Testis (tissue), 5 donors: ENCODE results near the gene PIGW. TPM values are rescaled to one million over a fixed set of nuclear protein-coding genes. Genes with fewer than 3 reads are reported as not detected.

Experiments
- DNase-seq: peaks from one replicate; pipeline ENCODE4 v3.0.0-alpha.2; 2019
- H3K27ac ChIP-seq, 2 donors: fragments of 200-600 bp; sonication (generic); one replicate each; pipeline ENCODE4 v1.5.1; 2019
- H3K27me3 ChIP-seq: fragments of 200-600 bp; sonication (generic); one replicate; pipeline ENCODE4 v1.5.1; 2019
- H3K36me3 ChIP-seq: fragments of 200-600 bp; sonication (generic); one replicate; pipeline ENCODE4 v1.5.1; 2017; ENCODE audit warnings: low read depth; ENCODE audit errors: missing control alignments
- H3K4me1 ChIP-seq: fragments of 200-600 bp; sonication (generic); one replicate; pipeline ENCODE4 v1.5.1; 2019
- H3K4me3 ChIP-seq, 2 donors: fragments of 200-600 bp; sonication (generic); one replicate each; pipeline ENCODE4 v1.5.1; 2017 to 2019
- H3K9me3 ChIP-seq: fragments of 200-600 bp; sonication (generic); one replicate; pipeline ENCODE4 v1.5.1; 2017
- POLR2A ChIP-seq: fragments of 450-650 bp; IDR thresholded peaks from one replicate; pipeline ENCODE4 v1.6.1; 2017; ENCODE audit warnings: antibody characterized with exemption, mild to moderate bottlenecking, moderate library complexity
- WGBS, 2 donors: methylation state at CpG; one replicate each; pipeline ENCODE4 v1.1.5; 2018; 5-methylcytosine and 5-hydroxymethylcytosine counted together
- intact Hi-C: fragments of 100-400 bp; cut with DNase I; formaldehyde crosslinking; loops from one replicate; pipeline ENCODE4 v1.15.1; 2023; ENCODE audit warnings: low total_unique reads
- long read RNA-seq, 2 donors: transcript quantifications; one replicate each; lab custom pipeline, GENCODE V29; 2026
- polyA plus RNA-seq: library from polyadenylated mRNA; stranded (reverse); fragments of 350-450 nt; fragmentation: Illumina TruSeq; extraction: RNeasy Lipid Tissue Mini Kit (QIAGEN cat#74804); gene quantifications from one replicate; pipeline ENCODE4 v1.2.3, GENCODE V29; 2014; ENCODE audit warnings: low read depth, low replicate concordance; ENCODE audit not compliant: insufficient read depth
- total RNA-seq, 2 donors: library from RNA; depleted of rRNA; stranded (reverse); fragments of >200 nt; gene quantifications; one replicate each; pipeline ENCODE4 v1.2.3, GENCODE V29; 2016
- TF ChIP-seq, protein P1 (sequence below), 3 experiments: fragments of 450-650 bp in 2 of 3; fragments of 200-600 bp in 1 of 3; sonication (generic) in 1 of 3; IDR thresholded peaks; one replicate each; pipeline ENCODE4 v1.5.1; 2016 to 2019; ENCODE audit warnings: antibody characterized with exemption in 3 of 3, mild to moderate bottlenecking in 2 of 3, moderate library complexity in 1 of 3

Gene PIGW
- total RNA-seq (1 to 10 TPM; 5.5 to 7.6 TPM), polyA plus RNA-seq (8.5 TPM)
- long read RNA-seq, donor 1, partial matches to known transcripts, result 0 of 5 reads
- long read RNA-seq, donor 1, other reads (novel, unspliced or antisense), result 0 of 5 reads
- long read RNA-seq, donor 2, result 0 reads

DNA sequence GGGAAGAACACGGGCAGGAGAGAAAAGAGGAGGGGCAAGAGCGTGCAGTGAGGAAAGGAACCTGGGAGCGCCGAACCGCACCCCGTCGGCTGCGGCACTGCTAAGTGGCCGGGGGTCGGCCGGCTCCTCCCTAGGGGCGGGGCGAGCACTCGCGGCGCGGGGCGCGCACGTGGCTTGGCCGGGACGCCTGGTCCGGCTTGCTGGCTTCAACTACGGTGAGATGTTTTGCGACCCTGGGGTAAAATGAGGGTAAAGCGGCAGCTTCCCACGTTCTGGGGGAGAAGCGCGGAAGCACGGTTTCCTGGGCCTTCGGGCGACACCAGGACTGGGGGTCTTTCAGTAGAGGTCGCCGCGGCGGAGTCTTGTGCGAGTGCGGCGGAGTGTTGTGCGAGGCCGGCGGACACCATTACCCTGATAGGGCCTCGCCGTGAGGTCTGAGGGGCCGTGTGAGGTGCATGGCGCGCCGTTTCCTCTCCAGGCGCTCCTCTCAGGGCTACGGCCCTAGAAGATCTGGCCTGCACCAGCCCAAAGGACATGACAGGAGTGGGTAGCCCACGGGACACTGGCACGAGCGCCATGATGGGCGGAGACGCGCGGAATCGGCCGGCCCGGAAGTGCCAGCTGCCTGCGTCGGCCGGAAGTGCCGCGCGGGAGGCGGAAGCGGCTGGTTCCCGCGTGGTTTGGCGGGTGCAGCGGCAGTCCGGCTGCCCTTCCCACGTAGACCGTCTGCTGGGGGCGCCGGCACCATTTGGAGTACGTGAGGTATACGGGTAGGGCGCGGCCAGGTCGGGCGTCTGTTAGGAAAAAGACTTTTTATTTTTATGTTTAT, at the start of gene PIGW, which contains the start of gene MYO19:
PIGW (plus strand) TSS at position 148 of the 829 bp plus-strand sequence. CDS start 2,115 bp downstream, outside the sequence.
MYO19 (minus strand) TSS at position 29 of the 829 bp plus-strand sequence. CDS start 2,330 bp downstream, outside the sequence.
- Histone ChIP-seq H3K36me3 (no peaks in the 10 kb centered on the region), H3K9me3 (no peaks in the 10 kb centered on the region), H3K4me1 (peaks cover 8% of the 10 kb centered on the region), H3K27me3 (no peaks in the 10 kb centered on the region), H3K27ac (peak within 1 kb of the TSS; percentile 86 to 88), H3K4me3 (peak within 1 kb of the TSS; percentile 83 to 89)
- 0% methylated on average over 14 to 76 of the region's 83 CpGs for WGBS, 2 donors
- TF ChIP-seq POLR2A, result no peak
- TF ChIP-seq, protein P1, sequence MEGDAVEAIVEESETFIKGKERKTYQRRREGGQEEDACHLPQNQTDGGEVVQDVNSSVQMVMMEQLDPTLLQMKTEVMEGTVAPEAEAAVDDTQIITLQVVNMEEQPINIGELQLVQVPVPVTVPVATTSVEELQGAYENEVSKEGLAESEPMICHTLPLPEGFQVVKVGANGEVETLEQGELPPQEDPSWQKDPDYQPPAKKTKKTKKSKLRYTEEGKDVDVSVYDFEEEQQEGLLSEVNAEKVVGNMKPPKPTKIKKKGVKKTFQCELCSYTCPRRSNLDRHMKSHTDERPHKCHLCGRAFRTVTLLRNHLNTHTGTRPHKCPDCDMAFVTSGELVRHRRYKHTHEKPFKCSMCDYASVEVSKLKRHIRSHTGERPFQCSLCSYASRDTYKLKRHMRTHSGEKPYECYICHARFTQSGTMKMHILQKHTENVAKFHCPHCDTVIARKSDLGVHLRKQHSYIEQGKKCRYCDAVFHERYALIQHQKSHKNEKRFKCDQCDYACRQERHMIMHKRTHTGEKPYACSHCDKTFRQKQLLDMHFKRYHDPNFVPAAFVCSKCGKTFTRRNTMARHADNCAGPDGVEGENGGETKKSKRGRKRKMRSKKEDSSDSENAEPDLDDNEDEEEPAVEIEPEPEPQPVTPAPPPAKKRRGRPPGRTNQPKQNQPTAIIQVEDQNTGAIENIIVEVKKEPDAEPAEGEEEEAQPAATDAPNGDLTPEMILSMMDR (IDR thresholded peaks at IDR 0.05), result peak in 1 of 3 experiments; percentile 9
- intact Hi-C loops, result no loop called here
- peak; percentile 89 for DNase-seq

DNA sequence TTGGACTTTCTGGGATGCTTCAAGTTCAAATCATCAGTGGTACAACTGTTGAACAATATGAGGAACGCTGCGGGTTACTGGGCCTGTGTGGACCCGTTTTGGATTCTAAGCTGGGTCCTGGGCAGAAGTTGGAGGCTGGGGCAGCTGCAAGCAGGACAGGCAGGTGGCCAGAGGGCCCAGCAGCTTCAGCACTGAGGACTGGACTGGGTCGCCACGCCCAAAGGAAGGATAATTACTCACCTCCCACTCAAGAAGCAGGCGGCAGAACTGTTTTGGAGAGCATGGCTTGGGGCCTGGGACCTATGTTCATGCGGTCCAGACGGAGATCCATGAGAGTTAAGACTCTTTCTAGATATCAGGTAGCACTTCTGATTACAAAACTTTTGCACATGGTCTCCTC, 49.8 kb upstream of the PIGW start:
- H3K9me3 ChIP-seq, result no peaks in the 10 kb centered on the region
- H3K4me1 ChIP-seq, result peaks cover 11% of the 10 kb centered on the region
- no peak overlapping the region for H3K4me3 ChIP-seq
- intact Hi-C loops, result no loop called here
- H3K27ac ChIP-seq, result no peak overlapping the region
- no peaks in the 10 kb centered on the region for H3K27me3 ChIP-seq
- WGBS, 2 donors, result 72 to 88% methylated on average over 7 to 8 of the region's 8 CpGs
- DNase-seq, result no peak
- TF ChIP-seq, protein P1 (IDR thresholded peaks at IDR 0.05), result no peak
- H3K36me3 ChIP-seq, result no peaks in the 10 kb centered on the region

GRCh38 chr17:36485805-36486203, 49.0 kb upstream of the PIGW start:
- H3K27me3 ChIP-seq, result no peaks in the 10 kb centered on the region
- H3K27ac ChIP-seq, result no peak overlapping the region
- peak overlapping the region; percentile 74 to 85 for H3K4me3 ChIP-seq
- DNase-seq, result no peak
- TF ChIP-seq, protein P1 (IDR thresholded peaks at IDR 0.05), result no peak
- TF ChIP-seq POLR2A, result no peak
- H3K9me3 ChIP-seq, result no peaks in the 10 kb centered on the region
- intact Hi-C loops, result no loop called here
- no peaks in the 10 kb centered on the region for H3K36me3 ChIP-seq
- peaks cover 11% of the 10 kb centered on the region for H3K4me1 ChIP-seq
- WGBS, 2 donors, result 23 to 33% methylated on average over 9 to 10 of the region's 10 CpGs

DNA sequence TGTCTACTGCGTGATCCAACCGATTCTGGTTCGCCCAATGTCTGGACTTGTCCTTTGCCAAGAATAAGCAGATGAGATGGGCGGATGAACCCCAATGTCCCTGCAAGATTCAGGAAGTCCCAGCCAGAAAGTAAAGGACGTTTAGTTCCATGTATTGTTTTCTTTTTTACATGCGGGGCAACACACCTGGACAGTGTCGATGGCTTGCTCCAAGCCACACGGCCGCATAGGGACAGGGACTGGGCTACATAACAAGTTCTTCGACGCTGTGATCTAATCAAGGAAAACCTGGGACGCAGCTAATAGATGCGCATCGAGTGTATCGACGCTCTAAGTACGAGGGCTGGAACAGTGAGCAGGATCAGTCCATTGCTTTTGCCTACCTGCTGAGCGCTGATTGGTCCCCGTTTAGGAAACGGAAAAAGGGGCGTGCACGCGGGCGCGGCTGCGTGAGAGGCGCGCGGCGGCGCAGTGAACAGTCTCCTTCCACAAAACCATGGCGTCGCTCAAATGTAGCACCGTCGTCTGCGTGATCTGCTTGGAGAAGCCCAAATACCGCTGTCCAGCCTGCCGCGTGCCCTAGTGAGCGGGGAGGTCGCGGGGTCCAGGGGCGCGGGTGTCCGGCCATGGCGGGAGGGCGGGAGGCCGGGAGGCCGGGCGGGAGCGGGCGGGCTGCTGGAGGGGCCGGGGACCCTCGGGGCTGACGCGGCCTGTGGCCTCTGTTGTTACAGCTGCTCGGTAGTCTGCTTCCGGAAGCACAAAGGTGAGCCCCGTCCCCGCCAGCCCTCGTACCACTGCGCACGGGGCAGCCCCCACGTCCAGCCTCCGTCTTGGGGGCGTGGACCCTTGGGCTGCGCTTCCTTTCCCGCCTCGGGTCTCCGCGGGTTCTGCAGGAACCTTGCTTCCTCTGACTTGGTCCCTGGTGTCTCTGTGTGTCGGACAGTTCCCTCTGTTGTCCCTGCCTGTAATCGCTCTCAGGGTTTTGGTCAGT, 48.3 kb upstream of the PIGW start, which contains the start of gene ZNHIT3:
ZNHIT3 (plus strand) TSS at position 478 of the 991 bp plus-strand sequence; CDS start at position 497, 19 bp downstream.
- intact Hi-C loops, result no loop called here
- Histone ChIP-seq H3K4me3 (peak within 1 kb of the TSS; percentile 74 to 85), H3K4me1 (peaks cover 11% of the 10 kb centered on the region), H3K36me3 (no peaks in the 10 kb centered on the region), H3K9me3 (no peaks in the 10 kb centered on the region), H3K27me3 (no peaks in the 10 kb centered on the region), H3K27ac (peak within 1 kb of the TSS; percentile 64 to 86)
- no peak for TF ChIP-seq POLR2A
- TF ChIP-seq, protein P1 (IDR thresholded peaks at IDR 0.05), result peak in 1 of 3 experiments; percentile 30
- 1 to 2% methylated on average over 26 to 72 of the region's 73 CpGs for WGBS, 2 donors
- peak; percentile 98 for DNase-seq
